Hepatocyte (in vitro differentiated cells): ENCODE measurements around the gene AMIGO3. TPM values are rescaled to one million over a fixed set of nuclear protein-coding genes. Genes with fewer than 3 reads are reported as not detected.
"Not testable (repeated sequence)": the region's sequence is repeated elsewhere in the genome, so short reads cannot be mapped to it uniquely, and the experiment has no call there.

Source experiments
- DNase-seq: peaks from one replicate; pipeline ENCODE4 v3.0.0-alpha.2; 2016; ENCODE audit warnings: low spot score
- H2AFZ ChIP-seq: fragments of 200-600 bp; sonication (generic); 2 replicates; pipeline ENCODE4 v1.6.0; 2016; ENCODE audit warnings: antibody characterized with exemption, mild to moderate bottlenecking
- H3K27ac ChIP-seq: fragments of 200-600 bp; sonication (generic); 2 replicates; pipeline ENCODE4 v1.5.1; 2016; ENCODE audit warnings: mild to moderate bottlenecking
- H3K27me3 ChIP-seq: fragments of 200-600 bp; sonication (generic); 2 replicates; pipeline ENCODE4 v1.6.1; 2016
- H3K36me3 ChIP-seq: fragments of 200-600 bp; sonication (generic); replicated peaks from 2 replicates; pipeline ENCODE4 v1.5.1; 2016; ENCODE audit warnings: low read depth; ENCODE audit not compliant: insufficient read depth
- H3K4me1 ChIP-seq: fragments of 200-600 bp; sonication (generic); 2 replicates; pipeline ENCODE4 v1.5.1; 2016; ENCODE audit warnings: mild to moderate bottlenecking, moderate library complexity; ENCODE audit not compliant: insufficient read depth
- H3K4me2 ChIP-seq: fragments of 200-600 bp; sonication (generic); 2 replicates; pipeline ENCODE4 v1.6.0; 2016
- H3K4me3 ChIP-seq: fragments of 200-600 bp; sonication (generic); 2 replicates; pipeline ENCODE4 v1.5.1; 2016; ENCODE audit warnings: mild to moderate bottlenecking
- H3K79me2 ChIP-seq: fragments of 200-600 bp; sonication (generic); 2 replicates; pipeline ENCODE4 v1.6.0; 2017; ENCODE audit warnings: mild to moderate bottlenecking
- H3K9me2 ChIP-seq: fragments of 200-600 bp; sonication (generic); replicated peaks from 2 replicates; pipeline ENCODE4 v1.6.0; 2017; ENCODE audit warnings: mild to moderate bottlenecking; ENCODE audit not compliant: insufficient read depth
- H3K9me3 ChIP-seq: fragments of 200-600 bp; sonication (generic); 2 replicates; pipeline ENCODE4 v1.5.1; 2016; ENCODE audit warnings: low read depth, mild to moderate bottlenecking
- H4K20me1 ChIP-seq: fragments of 200-600 bp; sonication (generic); 2 replicates; pipeline ENCODE4 v1.6.0; 2016; ENCODE audit warnings: mild to moderate bottlenecking; ENCODE audit not compliant: insufficient read depth, poor library complexity, severe bottlenecking
- CTCF ChIP-seq: fragments of 200-600 bp; sonication (generic); IDR thresholded peaks from 2 replicates; pipeline ENCODE4 v1.5.1; 2016; ENCODE audit warnings: antibody characterized with exemption, mild to moderate bottlenecking; ENCODE audit not compliant: poor library complexity
- EZH2 ChIP-seq: fragments of 200-600 bp; sonication (generic); IDR thresholded peaks from 2 replicates; pipeline ENCODE4 v1.6.1; 2016; ENCODE audit warnings: antibody characterized with exemption, mild to moderate bottlenecking, borderline replicate concordance
- EZH2phosphoT487 ChIP-seq: fragments of 200-600 bp; sonication (generic); IDR thresholded peaks from one replicate; pipeline ENCODE4 v1.6.1; 2018; ENCODE audit warnings: antibody characterized with exemption, mild to moderate bottlenecking, low read depth, moderate library complexity; ENCODE audit not compliant: unreplicated experiment, severe bottlenecking
- WGBS: methylation state at CpG from one replicate; pipeline ENCODE4 v1.1.6; 2016; ENCODE audit warnings: low lambda C conversion rate; ENCODE audit errors: missing lambda C conversion rate; 5-methylcytosine and 5-hydroxymethylcytosine counted together
- polyA plus RNA-seq: library from polyadenylated mRNA; unstranded; fragments of >200 nt; fragmentation: Nextera tagmentation; extraction: Ambion mirVana; gene quantifications from 2 replicates; pipeline ENCODE4 v1.2.1, GENCODE V29; 2016
- total RNA-seq: library from RNA; depleted of rRNA; stranded (reverse); fragments of >200 nt; gene quantifications from 2 replicates; pipeline ENCODE4 v1.2.3, GENCODE V29; 2014

Gene AMIGO3
- total and polyA plus RNA-seq, 2 experiments from 2014 or later, result 0.57 to 1.7 TPM

DNA sequence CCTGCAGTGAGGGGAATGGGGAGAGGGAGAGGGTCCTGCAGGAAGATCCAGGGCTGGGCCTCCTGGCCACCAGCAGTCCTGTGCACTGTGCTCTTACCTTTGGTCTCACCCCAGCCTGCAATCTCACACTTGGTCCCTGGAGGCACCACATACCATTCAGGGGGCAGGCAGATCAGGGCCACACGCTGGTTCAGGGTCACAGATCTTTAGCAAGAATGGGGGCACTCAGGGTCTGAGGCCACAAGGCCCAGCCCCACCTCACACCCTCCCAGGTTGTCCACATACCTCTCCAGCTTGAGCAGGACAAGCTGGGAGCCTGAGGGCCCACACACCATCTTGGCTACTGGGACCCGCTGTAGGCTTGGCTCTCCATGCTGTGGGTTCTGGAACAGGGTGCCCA lies 35.0 kb downstream of the AMIGO3 start:
- not testable (repeated sequence) for H3K4me1 ChIP-seq, H3K9me3 ChIP-seq, DNase-seq, H3K27ac ChIP-seq, H3K4me3 ChIP-seq, H3K36me3 ChIP-seq, H2AFZ ChIP-seq, H3K4me2 ChIP-seq, H3K27me3 ChIP-seq, H4K20me1 ChIP-seq, H3K9me2 ChIP-seq, H3K79me2 ChIP-seq
- WGBS, result 95% methylated on average over 2 of the region's 2 CpGs

DNA sequence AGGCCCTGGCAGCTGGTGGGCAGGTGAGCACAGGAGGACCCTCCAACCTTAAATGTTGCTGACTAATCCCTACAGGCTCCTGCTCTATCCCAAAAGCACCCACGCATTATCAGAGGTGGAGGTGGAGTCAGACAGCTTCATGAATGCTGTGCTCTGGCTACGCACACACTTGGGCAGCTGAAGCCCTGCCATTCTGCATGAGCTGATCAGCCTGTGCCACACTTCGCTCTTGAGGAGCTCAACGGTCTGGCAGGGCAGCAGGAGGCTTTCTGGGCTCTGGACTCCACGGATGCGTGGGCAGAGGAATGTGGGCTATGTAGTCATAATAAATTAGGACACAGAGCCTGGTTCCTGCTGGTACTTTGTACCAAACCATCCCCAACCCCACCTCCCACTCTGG lies 36.3 kb downstream of the AMIGO3 start:
- Histone ChIP-seq H3K4me2 (no peak overlapping the region), H3K4me3 (no peak overlapping the region), H4K20me1 (no peaks in the 10 kb centered on the region), H3K9me2 (no peaks in the 10 kb centered on the region), H3K36me3 (no peaks in the 10 kb centered on the region), H3K79me2 (no peaks in the 10 kb centered on the region), H3K27me3 (no peaks in the 10 kb centered on the region), H2AFZ (no peak overlapping the region), H3K9me3 (no peaks in the 10 kb centered on the region), H3K27ac (no peak overlapping the region), H3K4me1 (no peaks in the 10 kb centered on the region)
- TF ChIP-seq CTCF (no peak), EZH2phosphoT487 (no peak), EZH2 (no peak)
- DNase-seq, result no peak
- 96% methylated on average over 6 of the region's 6 CpGs for WGBS

DNA sequence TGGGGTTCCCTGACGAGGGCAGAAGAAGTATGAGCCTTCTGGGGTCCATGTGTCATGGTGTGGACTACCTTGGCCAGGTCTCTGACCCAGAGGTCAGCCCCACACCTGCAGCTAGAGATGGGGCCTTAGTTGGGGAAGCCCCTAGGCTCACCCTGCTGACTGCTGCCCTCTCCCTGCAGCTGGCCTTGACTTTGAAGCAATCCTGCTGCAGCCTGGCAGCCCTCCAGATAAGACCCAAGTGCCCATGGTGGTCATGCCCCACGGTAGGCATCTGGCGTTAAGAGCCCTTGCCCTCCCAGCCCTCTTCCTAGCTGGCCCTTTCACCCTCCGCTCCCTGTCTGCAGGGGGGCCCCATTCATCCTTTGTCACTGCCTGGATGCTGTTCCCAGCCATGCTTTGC lies 37.9 kb downstream of the AMIGO3 start:
- H3K27ac ChIP-seq, result no peak overlapping the region
- no peaks in the 10 kb centered on the region for H4K20me1 ChIP-seq
- H3K4me2 ChIP-seq, result no peak overlapping the region
- no peak overlapping the region for H3K4me3 ChIP-seq
- no peaks in the 10 kb centered on the region for H3K4me1 ChIP-seq
- DNase-seq, result no peak
- no peaks in the 10 kb centered on the region for H3K36me3 ChIP-seq
- H3K9me3 ChIP-seq, result no peaks in the 10 kb centered on the region
- H2AFZ ChIP-seq, result no peak overlapping the region
- 86% methylated on average over 4 of the region's 4 CpGs for WGBS
- H3K79me2 ChIP-seq, result no peaks in the 10 kb centered on the region
- no peaks in the 10 kb centered on the region for H3K27me3 ChIP-seq
- no peaks in the 10 kb centered on the region for H3K9me2 ChIP-seq
- TF ChIP-seq EZH2phosphoT487, result no peak
- TF ChIP-seq EZH2, result no peak
- TF ChIP-seq CTCF, result no peak

DNA sequence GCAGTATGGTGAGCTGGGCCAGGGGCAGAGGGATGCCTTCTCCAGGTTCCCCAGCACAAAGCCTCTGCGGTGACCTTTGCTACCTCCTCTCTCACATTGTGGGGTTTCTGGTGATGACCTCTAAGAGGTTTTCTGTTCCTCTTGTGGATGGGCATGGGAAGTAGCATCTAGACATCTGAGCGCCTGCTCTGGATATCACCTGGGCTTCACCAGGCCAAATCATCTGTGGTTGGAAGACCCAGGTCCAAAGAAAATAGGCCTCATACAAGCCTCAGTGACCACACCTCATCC lies 38.3 kb downstream of the AMIGO3 start:
- 96% methylated on average over 2 of the region's 2 CpGs for WGBS
- Histone ChIP-seq H3K4me1 (no peaks in the 10 kb centered on the region), H3K9me2 (no peaks in the 10 kb centered on the region), H2AFZ (no peak overlapping the region), H3K4me3 (no peak overlapping the region), H3K9me3 (no peaks in the 10 kb centered on the region), H4K20me1 (no peaks in the 10 kb centered on the region), H3K79me2 (no peaks in the 10 kb centered on the region), H3K27ac (no peak overlapping the region), H3K27me3 (no peaks in the 10 kb centered on the region), H3K36me3 (no peaks in the 10 kb centered on the region), H3K4me2 (no peak overlapping the region)
- TF ChIP-seq EZH2 (no peak), EZH2phosphoT487 (no peak), CTCF (no peak)
- DNase-seq, result no peak
